Tibial nerve (tissue), 3 donors: ENCODE measurements around the gene MPV17.

Experiments used
- POLR2A ChIP-seq, 2 donors: fragments of 450-650 bp; IDR thresholded peaks; one replicate each; pipeline ENCODE4 v1.6.1; 2017; ENCODE audit warnings: antibody characterized with exemption in 2 of 2, mild to moderate bottlenecking in 2 of 2, moderate library complexity in 2 of 2
- TF ChIP-seq, protein P1 (sequence below), 5 experiments: fragments of 200-600 bp in 3 of 5; fragments of 450-650 bp in 2 of 5; sonication (generic) in 3 of 5; IDR thresholded peaks; one replicate each; pipeline ENCODE4 v1.5.1; 2016 to 2019; ENCODE audit warnings: antibody characterized with exemption in 5 of 5, mild to moderate bottlenecking in 3 of 5, moderate library complexity in 2 of 5

DNA sequence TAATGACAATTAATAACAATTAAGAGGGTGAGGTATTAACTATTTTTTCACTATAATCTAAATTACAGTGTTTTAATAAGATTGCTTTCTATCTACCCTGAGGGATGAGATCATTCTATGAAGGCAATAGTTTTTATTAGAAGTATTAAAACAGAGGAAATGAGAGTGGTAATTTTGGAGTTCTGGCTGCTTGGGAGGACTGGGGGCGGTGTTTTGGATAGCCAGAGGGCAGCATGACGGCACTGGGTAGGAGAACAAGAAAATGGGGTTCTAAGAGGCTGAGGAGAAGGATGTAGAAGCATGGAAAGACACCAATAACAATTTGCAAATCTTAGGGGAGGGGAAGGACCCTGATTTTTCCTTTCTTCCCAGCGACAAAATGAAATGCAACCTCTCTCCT, 52.8 kb downstream of the MPV17 start:
- no peak for TF ChIP-seq POLR2A (IDR thresholded peaks at IDR 0.05)
- TF ChIP-seq, protein P1, sequence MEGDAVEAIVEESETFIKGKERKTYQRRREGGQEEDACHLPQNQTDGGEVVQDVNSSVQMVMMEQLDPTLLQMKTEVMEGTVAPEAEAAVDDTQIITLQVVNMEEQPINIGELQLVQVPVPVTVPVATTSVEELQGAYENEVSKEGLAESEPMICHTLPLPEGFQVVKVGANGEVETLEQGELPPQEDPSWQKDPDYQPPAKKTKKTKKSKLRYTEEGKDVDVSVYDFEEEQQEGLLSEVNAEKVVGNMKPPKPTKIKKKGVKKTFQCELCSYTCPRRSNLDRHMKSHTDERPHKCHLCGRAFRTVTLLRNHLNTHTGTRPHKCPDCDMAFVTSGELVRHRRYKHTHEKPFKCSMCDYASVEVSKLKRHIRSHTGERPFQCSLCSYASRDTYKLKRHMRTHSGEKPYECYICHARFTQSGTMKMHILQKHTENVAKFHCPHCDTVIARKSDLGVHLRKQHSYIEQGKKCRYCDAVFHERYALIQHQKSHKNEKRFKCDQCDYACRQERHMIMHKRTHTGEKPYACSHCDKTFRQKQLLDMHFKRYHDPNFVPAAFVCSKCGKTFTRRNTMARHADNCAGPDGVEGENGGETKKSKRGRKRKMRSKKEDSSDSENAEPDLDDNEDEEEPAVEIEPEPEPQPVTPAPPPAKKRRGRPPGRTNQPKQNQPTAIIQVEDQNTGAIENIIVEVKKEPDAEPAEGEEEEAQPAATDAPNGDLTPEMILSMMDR (IDR thresholded peaks at IDR 0.05) = no peak
